Activated T-helper 1 cell treated with anti-CD3 and anti-CD28 coated beads, Interleukin-12 subunit alpha, Interleukin-12 subunit beta, Interleukin-2, Interleukin-4 antibody, amounts not matched to agents 30 ng/mL and 10 ng/mL and 1 ng/mL, durations not matched to agents 14 hours and 24 hours and 36 hours (primary cell): ENCODE measurements around the gene PLEKHA8. TPM values are rescaled to one million over a fixed set of nuclear protein-coding genes. Genes with fewer than 3 reads are reported as not detected.
A peak's percentile ranks its signal among the peaks of the same experiment; 100 is the strongest.

ENCODE experiments used
- DNase-seq: peaks from one replicate; pipeline ENCODE4 v3.0.0; 2021; ENCODE audit warnings: low spot score
- H3K27ac Mint-ChIP-seq: one replicate; pipeline ENCODE4 v1.8.0; 2021; ENCODE audit warnings: mild to moderate bottlenecking, mixed read lengths
- H3K27me3 Mint-ChIP-seq: one replicate; pipeline ENCODE4 v1.8.0; 2022; ENCODE audit warnings: mild to moderate bottlenecking, moderate library complexity, mixed read lengths; ENCODE audit not compliant: insufficient read depth
- H3K36me3 Mint-ChIP-seq: one replicate; pipeline ENCODE4 v1.8.0; 2021; ENCODE audit warnings: low read depth, mixed read lengths
- H3K4me1 Mint-ChIP-seq: one replicate; pipeline ENCODE4 v1.8.0; 2021; ENCODE audit warnings: low read depth, mixed read lengths
- H3K4me3 Mint-ChIP-seq: one replicate; pipeline ENCODE4 v1.8.0; 2021; ENCODE audit warnings: mild to moderate bottlenecking, moderate library complexity, mixed read lengths
- H3K9me3 Mint-ChIP-seq: one replicate; pipeline ENCODE4 v1.8.0; 2021; ENCODE audit warnings: mixed read lengths
- intact Hi-C: fragments of 100-400 bp; cut with micrococcal nuclease; formaldehyde crosslinking; loops from one replicate; pipeline ENCODE4 v1.15.1; 2024
- total RNA-seq: library from RNA; stranded (reverse); gene quantifications from 2 replicates; pipeline ENCODE4 v1.2.3, GENCODE V29; 2022

The PLEKHA8 gene
- total RNA-seq, 1 donor from 2014 or later = 8.8 TPM

DNA sequence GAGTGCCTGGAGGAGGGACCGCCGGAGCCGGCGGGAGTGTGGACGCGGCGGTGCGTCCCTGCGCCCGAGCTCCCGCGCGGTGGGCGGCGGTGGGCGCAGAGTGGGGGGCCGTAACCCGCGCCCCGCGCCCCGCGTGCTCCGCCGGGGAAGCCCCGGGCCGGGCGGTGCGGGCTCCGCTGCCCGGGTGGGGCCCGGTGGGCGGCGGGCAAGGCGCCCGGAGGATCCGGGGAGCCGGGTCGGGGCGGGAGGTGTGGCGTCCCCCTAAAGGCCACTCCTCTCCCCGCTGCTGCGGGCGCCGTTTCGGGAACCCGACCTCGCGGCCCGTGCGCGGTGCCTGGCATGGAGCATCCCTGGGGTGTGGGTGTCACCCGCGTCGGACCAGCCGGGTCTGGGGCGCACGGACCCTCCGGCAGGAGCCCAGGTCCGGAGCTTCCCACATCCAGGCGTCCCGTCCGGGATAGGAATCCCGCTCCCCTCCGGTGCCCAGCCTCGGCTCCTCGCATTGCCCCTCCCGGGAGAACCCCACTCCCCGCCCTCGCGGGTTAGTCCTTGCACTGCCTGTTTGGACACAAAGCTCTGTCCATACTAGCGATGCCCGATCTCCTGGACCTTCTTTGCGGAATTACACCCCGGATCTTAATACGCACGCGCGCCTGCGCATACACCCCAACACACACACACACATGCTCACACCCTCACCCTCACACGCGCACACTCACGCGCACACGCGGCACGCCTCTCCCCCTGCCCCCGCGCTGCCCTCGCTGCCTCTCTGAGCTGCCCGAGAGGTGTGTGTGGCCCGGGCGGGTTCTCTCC lies 107.3 kb downstream of the PLEKHA8 start:
- H3K4me3 Mint-ChIP-seq = peak overlapping the region; percentile 89
- intact Hi-C loops = loop anchor here (1.0 to 2.0 kb wide), 5 partner anchors 25 to 343 kb away; partner anchors contain the start of genes NOD1, PLEKHA8 and ZNRF2
- peaks cover 17% of the 10 kb centered on the region for H3K27me3 Mint-ChIP-seq
- peak; percentile 30 for DNase-seq
- peaks cover 6% of the 10 kb centered on the region for H3K4me1 Mint-ChIP-seq
- H3K9me3 Mint-ChIP-seq = no peaks in the 10 kb centered on the region
- H3K27ac Mint-ChIP-seq = peak overlapping the region; percentile 80
- no peaks in the 10 kb centered on the region for H3K36me3 Mint-ChIP-seq

DNA sequence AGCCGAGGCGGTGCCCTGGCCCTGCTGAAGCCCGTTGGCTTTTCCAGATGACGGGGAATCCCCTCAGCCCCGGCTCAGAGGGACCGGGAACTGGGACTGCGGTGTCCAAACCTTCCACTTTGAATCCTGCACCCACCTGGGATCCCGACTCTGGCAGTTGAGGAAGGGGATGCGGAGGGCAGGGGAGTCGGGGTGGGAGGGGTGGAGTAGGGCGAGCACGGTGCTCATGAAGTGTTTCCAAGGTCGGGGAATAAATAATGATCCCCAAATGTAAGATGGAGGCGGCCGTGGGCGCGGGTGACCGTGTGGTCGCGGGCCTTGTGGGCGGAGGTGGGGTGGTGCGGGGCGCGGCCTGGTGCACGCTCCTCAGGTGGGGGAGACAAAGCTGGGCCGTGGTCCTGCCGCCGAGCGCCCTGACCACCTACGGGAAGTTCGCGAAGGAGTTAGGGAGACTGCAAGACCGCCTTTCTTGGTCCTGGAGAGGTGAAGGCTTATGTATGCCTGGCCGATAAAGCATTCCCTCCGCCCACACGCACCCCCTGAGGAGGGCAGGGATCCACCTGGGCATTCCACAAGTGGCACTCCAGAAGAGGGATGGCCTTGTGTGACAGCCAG lies 108.0 kb downstream of the PLEKHA8 start:
- peak overlapping the region; percentile 80 for H3K27ac Mint-ChIP-seq
- intact Hi-C loops = no loop called here
- H3K4me3 Mint-ChIP-seq = peak overlapping the region; percentile 89
- no peaks in the 10 kb centered on the region for H3K36me3 Mint-ChIP-seq
- no peak for DNase-seq
- H3K4me1 Mint-ChIP-seq = peaks cover 6% of the 10 kb centered on the region
- peaks cover 11% of the 10 kb centered on the region for H3K27me3 Mint-ChIP-seq
- H3K9me3 Mint-ChIP-seq = no peaks in the 10 kb centered on the region

DNA sequence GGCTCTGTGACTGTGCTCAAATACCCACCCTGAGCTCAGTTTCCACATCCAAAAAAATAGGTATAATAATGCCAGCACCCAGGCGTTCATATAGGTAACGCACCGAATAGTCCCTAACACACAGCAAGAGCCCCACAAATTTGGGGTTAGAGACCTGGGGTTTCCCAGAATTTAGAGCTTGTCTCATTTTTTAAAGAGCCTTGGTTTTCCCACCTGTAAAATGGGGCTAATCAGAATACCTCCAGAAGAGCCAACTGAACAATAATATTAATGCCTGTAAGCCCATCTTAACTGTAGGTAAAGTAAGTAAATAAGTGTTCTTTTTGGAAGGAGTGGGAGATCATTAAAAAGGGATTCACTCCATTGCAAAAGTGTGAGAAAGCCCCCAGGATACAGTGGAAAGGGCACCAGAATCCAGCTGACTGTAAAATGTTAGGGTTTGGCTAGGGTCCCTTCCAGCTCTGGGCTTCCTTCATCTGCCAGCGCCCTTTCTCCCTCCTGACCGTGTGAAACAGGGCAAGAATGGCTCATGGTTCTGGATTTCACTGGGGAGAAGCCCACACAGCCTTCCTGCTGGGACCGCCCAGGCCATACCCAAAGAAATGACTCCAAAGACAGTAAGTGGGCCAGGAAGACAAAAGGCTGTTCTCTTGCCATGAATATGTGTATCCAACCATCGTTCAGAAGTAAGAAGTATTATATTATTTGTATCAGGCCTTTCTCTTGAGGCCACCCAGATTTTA lies 108.7 kb downstream of the PLEKHA8 start:
- intact Hi-C loops = no loop called here
- Mint-ChIP-seq H3K9me3 (no peaks in the 10 kb centered on the region), H3K27me3 (peaks cover 11% of the 10 kb centered on the region), H3K4me1 (peaks cover 6% of the 10 kb centered on the region), H3K27ac (no peak overlapping the region), H3K4me3 (peak overlapping the region; percentile 89), H3K36me3 (no peaks in the 10 kb centered on the region)
- DNase-seq = no peak

GRCh38 chr7:30139836-30140384 lies 111.7 kb downstream of the PLEKHA8 start:
- no peak overlapping the region for H3K4me3 Mint-ChIP-seq
- no peaks in the 10 kb centered on the region for H3K36me3 Mint-ChIP-seq
- intact Hi-C loops = no loop called here
- no peak overlapping the region for H3K27ac Mint-ChIP-seq
- DNase-seq = no peak
- H3K4me1 Mint-ChIP-seq = no peaks in the 10 kb centered on the region
- peaks cover 3% of the 10 kb centered on the region for H3K27me3 Mint-ChIP-seq
- H3K9me3 Mint-ChIP-seq = no peaks in the 10 kb centered on the region

DNA sequence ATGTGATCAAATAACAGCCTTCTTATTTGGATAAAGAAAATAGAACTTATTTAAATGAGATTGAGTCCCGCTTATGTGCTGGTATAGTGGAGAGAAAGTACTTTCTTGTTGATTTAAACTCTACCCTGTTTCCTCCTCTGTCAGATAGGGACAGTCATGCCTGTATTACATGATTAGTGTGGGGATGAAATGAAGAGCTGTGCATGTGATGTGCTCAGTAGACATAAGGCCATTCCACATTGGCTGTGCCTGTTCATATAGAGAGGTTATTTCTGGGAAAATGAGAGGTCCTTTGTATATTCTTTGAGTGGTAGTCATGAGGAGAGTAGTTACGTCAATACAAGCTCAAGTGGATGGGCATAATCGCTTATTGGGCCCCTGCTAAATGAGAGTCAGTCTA lies 112.2 kb downstream of the PLEKHA8 start:
- intact Hi-C loops = no loop called here
- peaks cover 3% of the 10 kb centered on the region for H3K27me3 Mint-ChIP-seq
- DNase-seq = no peak
- H3K4me1 Mint-ChIP-seq = no peaks in the 10 kb centered on the region
- no peaks in the 10 kb centered on the region for H3K36me3 Mint-ChIP-seq
- H3K4me3 Mint-ChIP-seq = no peak overlapping the region
- H3K9me3 Mint-ChIP-seq = no peaks in the 10 kb centered on the region
- no peak overlapping the region for H3K27ac Mint-ChIP-seq

DNA sequence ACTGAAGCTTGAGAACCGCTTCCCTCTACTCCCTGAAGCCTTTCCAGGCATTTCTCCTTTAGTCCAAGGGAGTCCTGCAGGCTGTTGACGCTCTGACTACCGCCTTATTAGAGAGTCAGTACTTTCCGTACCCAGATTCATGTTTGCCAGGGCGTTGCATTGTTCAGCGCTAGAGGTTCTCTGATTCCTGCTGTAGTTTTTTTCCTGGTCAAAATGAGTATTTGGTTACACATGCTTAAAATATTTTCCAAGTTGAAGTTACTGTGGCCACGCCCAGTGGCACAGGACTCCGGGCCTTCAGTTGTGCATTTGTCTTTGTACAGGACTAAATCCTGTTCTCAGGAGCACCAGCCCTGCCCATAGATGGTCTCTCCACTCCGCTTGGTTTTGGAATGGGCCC lies 114.5 kb downstream of the PLEKHA8 start:
- intact Hi-C loops = no loop called here
- H3K4me1 Mint-ChIP-seq = no peaks in the 10 kb centered on the region
- H3K36me3 Mint-ChIP-seq = no peaks in the 10 kb centered on the region
- no peak overlapping the region for H3K4me3 Mint-ChIP-seq
- no peak for DNase-seq
- H3K27ac Mint-ChIP-seq = no peak overlapping the region
- no peaks in the 10 kb centered on the region for H3K9me3 Mint-ChIP-seq
- H3K27me3 Mint-ChIP-seq = peaks cover 3% of the 10 kb centered on the region

GRCh38 chr7:30143748-30144251 lies 115.6 kb downstream of the PLEKHA8 start:
- DNase-seq = no peak
- Mint-ChIP-seq H3K4me3 (no peak overlapping the region), H3K27ac (no peak overlapping the region), H3K4me1 (no peaks in the 10 kb centered on the region), H3K36me3 (no peaks in the 10 kb centered on the region), H3K9me3 (no peaks in the 10 kb centered on the region), H3K27me3 (peaks cover 3% of the 10 kb centered on the region)
- intact Hi-C loops = no loop called here

DNA sequence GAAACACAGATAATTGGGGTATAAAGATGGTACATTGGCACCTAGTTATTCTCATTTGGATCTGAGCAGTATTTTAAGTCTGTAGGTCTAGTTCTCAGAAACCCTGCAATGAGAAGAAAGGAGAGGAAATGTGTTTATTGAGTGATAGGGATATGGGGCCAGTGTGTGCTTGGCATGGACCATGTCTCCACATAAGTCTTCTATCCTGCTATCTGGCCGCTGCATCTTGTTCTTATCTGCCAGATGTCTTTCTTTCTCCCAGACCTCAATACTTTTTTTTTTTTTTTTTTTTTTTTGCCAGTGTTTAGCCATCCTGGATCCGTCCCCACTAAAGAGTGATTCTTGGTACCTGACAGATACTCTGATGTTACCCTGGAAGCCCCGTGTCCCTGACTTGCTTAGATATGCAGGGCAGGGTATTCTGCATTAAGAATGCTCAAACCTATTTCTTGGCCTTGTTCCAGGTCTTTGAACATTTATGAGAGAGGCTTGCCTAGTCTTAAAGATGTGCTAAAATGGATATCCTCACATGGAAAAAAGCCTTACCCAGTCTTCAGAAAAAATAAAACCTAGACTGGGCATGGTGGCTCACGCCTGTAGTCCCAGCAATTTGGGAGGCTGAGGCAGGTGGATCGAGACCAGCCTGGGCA lies 116.6 kb downstream of the PLEKHA8 start:
- intact Hi-C loops = no loop called here
- no peaks in the 10 kb centered on the region for H3K9me3 Mint-ChIP-seq
- H3K27me3 Mint-ChIP-seq = peaks cover 3% of the 10 kb centered on the region
- no peaks in the 10 kb centered on the region for H3K4me1 Mint-ChIP-seq
- no peaks in the 10 kb centered on the region for H3K36me3 Mint-ChIP-seq
- no peak overlapping the region for H3K27ac Mint-ChIP-seq
- H3K4me3 Mint-ChIP-seq = no peak overlapping the region
- DNase-seq = no peak

- peaks cover 3% of the 10 kb centered on the region for H3K27me3 Mint-ChIP-seq
- H3K4me3 Mint-ChIP-seq = no peak overlapping the region
- H3K27ac Mint-ChIP-seq = no peak overlapping the region
- DNase-seq = no peak
- H3K36me3 Mint-ChIP-seq = no peaks in the 10 kb centered on the region
- intact Hi-C loops = no loop called here
- no peaks in the 10 kb centered on the region for H3K9me3 Mint-ChIP-seq
- H3K4me1 Mint-ChIP-seq = no peaks in the 10 kb centered on the region
Observed at GRCh38 chr7:30145426-30145970, 117.3 kb downstream of the PLEKHA8 start.

GRCh38 chr7:30146127-30146612 lies 118.0 kb downstream of the PLEKHA8 start:
- no peak overlapping the region for H3K27ac Mint-ChIP-seq
- peaks cover 3% of the 10 kb centered on the region for H3K27me3 Mint-ChIP-seq
- H3K36me3 Mint-ChIP-seq = no peaks in the 10 kb centered on the region
- H3K4me1 Mint-ChIP-seq = no peaks in the 10 kb centered on the region
- H3K4me3 Mint-ChIP-seq = no peak overlapping the region
- DNase-seq = no peak
- no peaks in the 10 kb centered on the region for H3K9me3 Mint-ChIP-seq
- intact Hi-C loops = no loop called here

DNA sequence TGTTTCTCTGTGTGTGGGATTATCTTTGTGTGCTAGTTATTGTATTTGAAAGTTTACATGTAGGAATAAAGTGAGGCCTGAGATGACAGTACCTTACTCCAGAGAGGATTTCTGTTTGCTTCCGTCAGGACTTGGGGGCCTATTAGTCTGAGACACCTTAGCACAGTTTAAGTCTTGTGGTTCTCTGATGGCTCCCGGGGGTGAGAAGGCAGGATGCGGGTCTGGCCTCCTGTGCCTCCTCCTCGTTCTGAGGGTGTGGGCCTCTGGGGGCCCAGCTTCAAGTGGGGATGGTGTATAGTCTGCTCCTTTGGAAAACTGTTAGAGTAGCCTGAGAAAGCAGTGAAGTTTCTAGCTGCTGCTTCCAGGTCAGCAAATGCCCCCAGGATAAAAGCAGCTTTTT lies 119.0 kb downstream of the PLEKHA8 start:
- DNase-seq = no peak

GRCh38 chr7:30147785-30148184 lies 119.6 kb downstream of the PLEKHA8 start:
- Mint-ChIP-seq H3K27me3 (peaks cover 3% of the 10 kb centered on the region), H3K4me3 (no peak overlapping the region), H3K27ac (no peak overlapping the region), H3K36me3 (no peaks in the 10 kb centered on the region), H3K9me3 (no peaks in the 10 kb centered on the region), H3K4me1 (no peaks in the 10 kb centered on the region)
- intact Hi-C loops = no loop called here
- DNase-seq = no peak

More for the DNA sequence above, 119.0 kb downstream of the PLEKHA8 start:
- H3K27me3 Mint-ChIP-seq = peaks cover 3% of the 10 kb centered on the region
- H3K4me3 Mint-ChIP-seq = no peak overlapping the region
- intact Hi-C loops = no loop called here
- H3K36me3 Mint-ChIP-seq = no peaks in the 10 kb centered on the region
- H3K9me3 Mint-ChIP-seq = no peaks in the 10 kb centered on the region
- no peaks in the 10 kb centered on the region for H3K4me1 Mint-ChIP-seq
- no peak overlapping the region for H3K27ac Mint-ChIP-seq
